Neural progenitor cell (in vitro differentiated cells): Measurements from ENCODE around the gene PLB1. TPM values are rescaled to one million over a fixed set of nuclear protein-coding genes. Genes with fewer than 3 reads are reported as not detected.

ENCODE experiments used
- DNase-seq: peaks from one replicate; pipeline ENCODE4 v3.0.0-alpha.2; 2016; ENCODE audit warnings: low spot score
- H2AFZ ChIP-seq: fragments of 200-600 bp; sonication (generic); replicated peaks from 2 replicates; pipeline ENCODE4 v1.6.1; 2016; ENCODE audit warnings: antibody characterized with exemption
- H3F3A ChIP-seq: fragments of 200-600 bp; sonication (generic); 2 replicates; pipeline ENCODE4 v1.6.1; 2016; ENCODE audit warnings: antibody characterized with exemption, low read depth
- H3K27ac ChIP-seq: fragments of 200-600 bp; sonication (generic); 2 replicates; pipeline ENCODE4 v1.5.1; 2016; ENCODE audit warnings: mild to moderate bottlenecking
- H3K27me3 ChIP-seq: fragments of 200-600 bp; sonication (generic); 2 replicates; pipeline ENCODE4 v1.6.1; 2016; ENCODE audit warnings: mild to moderate bottlenecking, moderate library complexity
- H3K36me3 ChIP-seq: fragments of 200-600 bp; sonication (generic); 2 replicates; pipeline ENCODE4 v1.5.1; 2016
- H3K4me1 ChIP-seq: fragments of 200-600 bp; sonication (generic); 2 replicates; pipeline ENCODE4 v1.6.1; 2016; ENCODE audit warnings: mixed run types
- H3K4me2 ChIP-seq: fragments of 200-600 bp; sonication (generic); 2 replicates; pipeline ENCODE4 v1.6.1; 2016
- H3K4me3 ChIP-seq: fragments of 200-600 bp; sonication (generic); 2 replicates; pipeline ENCODE4 v1.5.1; 2016
- H3K79me2 ChIP-seq: fragments of 200-600 bp; sonication (generic); 2 replicates; pipeline ENCODE4 v1.6.1; 2016; ENCODE audit warnings: low read depth
- H3K9ac ChIP-seq: fragments of 200-600 bp; sonication (generic); 2 replicates; pipeline ENCODE4 v1.6.1; 2016
- H3K9me3 ChIP-seq: fragments of 200-600 bp; sonication (generic); 2 replicates; pipeline ENCODE4 v1.5.1; 2016; ENCODE audit warnings: low read depth
- H4K20me1 ChIP-seq: fragments of 200-600 bp; sonication (generic); 2 replicates; pipeline ENCODE4 v1.6.1; 2016; ENCODE audit warnings: low read depth
- H3K27ac Mint-ChIP-seq: 3 replicates; pipeline ENCODE4 v1.8.0; 2021; ENCODE audit warnings: mixed read lengths
- H3K27me3 Mint-ChIP-seq: 2 replicates; pipeline ENCODE4 v1.8.0; 2022; ENCODE audit warnings: low read depth, mild to moderate bottlenecking, inconsistent platforms, moderate library complexity, mixed read lengths; ENCODE audit not compliant: insufficient read depth
- H3K36me3 Mint-ChIP-seq: 3 replicates; pipeline ENCODE4 v1.8.0; 2021; ENCODE audit warnings: mixed read lengths
- H3K4me1 Mint-ChIP-seq: 3 replicates; pipeline ENCODE4 v1.8.0; 2021; ENCODE audit warnings: mixed read lengths
- H3K4me3 Mint-ChIP-seq: 3 replicates; pipeline ENCODE4 v1.8.0; 2021; ENCODE audit warnings: mild to moderate bottlenecking, moderate library complexity, mixed read lengths
- H3K9me3 Mint-ChIP-seq: 3 replicates; pipeline ENCODE4 v1.8.0; 2020; ENCODE audit warnings: mixed read lengths
- CTCF ChIP-seq: fragments of 200-600 bp; sonication (generic); IDR thresholded peaks from 2 replicates; pipeline ENCODE4 v1.5.1; 2017; ENCODE audit warnings: antibody characterized with exemption, mild to moderate bottlenecking
- EZH2 ChIP-seq: fragments of 200-600 bp; sonication (generic); IDR thresholded peaks from 2 replicates; pipeline ENCODE4 v1.6.1; 2017; ENCODE audit warnings: antibody characterized with exemption, mild to moderate bottlenecking, moderate library complexity
- EZH2phosphoT487 ChIP-seq: fragments of 200-600 bp; sonication (generic); IDR thresholded peaks from 2 replicates; pipeline ENCODE4 v1.6.1; 2017; ENCODE audit warnings: antibody characterized with exemption
- total RNA-seq: library from RNA; depleted of rRNA; stranded (reverse); fragments of >200 nt; gene quantifications from 2 replicates; pipeline ENCODE4 v1.2.3, GENCODE V29; 2015; ENCODE audit warnings: low replicate concordance

PLB1 gene
- total RNA-seq, 1 donor from 2014 or later = not detected

GRCh38 chr2:28600181-28600580 is 104.3 kb downstream of the PLB1 start:
- H3K4me1 Mint-ChIP-seq = peaks cover 4% of the 10 kb centered on the region
- Histone ChIP-seq H3K4me3 (no peak overlapping the region), H3K9ac (no peak overlapping the region), H3K27me3 (no peaks in the 10 kb centered on the region), H3K27ac (no peak overlapping the region), H3K36me3 (no peaks in the 10 kb centered on the region), H3K4me1 (no peaks in the 10 kb centered on the region), H3K9me3 (no peaks in the 10 kb centered on the region), H4K20me1 (no peaks in the 10 kb centered on the region), H3K4me2 (no peak overlapping the region), H2AFZ (no peak overlapping the region), H3K79me2 (no peaks in the 10 kb centered on the region), H3F3A (no peaks in the 10 kb centered on the region)
- DNase-seq = no peak
- peaks cover 13% of the 10 kb centered on the region for H3K27me3 Mint-ChIP-seq
- H3K27ac Mint-ChIP-seq = no peak overlapping the region
- no peak overlapping the region for H3K4me3 Mint-ChIP-seq
- TF ChIP-seq EZH2 (no peak), CTCF (no peak), EZH2phosphoT487 (no peak)
- H3K9me3 Mint-ChIP-seq = no peaks in the 10 kb centered on the region
- no peaks in the 10 kb centered on the region for H3K36me3 Mint-ChIP-seq

GRCh38 chr2:28601616-28602015 is 105.8 kb downstream of the PLB1 start:
- Mint-ChIP-seq H3K9me3 (no peaks in the 10 kb centered on the region), H3K4me1 (peaks cover 3% of the 10 kb centered on the region), H3K4me3 (no peak overlapping the region), H3K27me3 (peaks cover 21% of the 10 kb centered on the region), H3K27ac (no peak overlapping the region), H3K36me3 (no peaks in the 10 kb centered on the region)
- no peaks in the 10 kb centered on the region for H3K27me3 ChIP-seq
- no peak for DNase-seq
- no peak overlapping the region for H3K9ac ChIP-seq
- no peaks in the 10 kb centered on the region for H3K36me3 ChIP-seq
- H2AFZ ChIP-seq = no peak overlapping the region
- H3K4me1 ChIP-seq = peaks cover 3% of the 10 kb centered on the region
- no peaks in the 10 kb centered on the region for H3K79me2 ChIP-seq
- TF ChIP-seq CTCF = no peak
- no peak for TF ChIP-seq EZH2phosphoT487
- no peak for TF ChIP-seq EZH2
- no peaks in the 10 kb centered on the region for H3K9me3 ChIP-seq
- H3F3A ChIP-seq = no peaks in the 10 kb centered on the region
- H4K20me1 ChIP-seq = no peaks in the 10 kb centered on the region
- H3K27ac ChIP-seq = no peak overlapping the region
- no peak overlapping the region for H3K4me3 ChIP-seq
- H3K4me2 ChIP-seq = no peak overlapping the region

- Mint-ChIP-seq H3K27me3 (peaks cover 20% of the 10 kb centered on the region), H3K36me3 (no peaks in the 10 kb centered on the region), H3K4me3 (no peak overlapping the region), H3K4me1 (peaks cover 7% of the 10 kb centered on the region), H3K9me3 (no peaks in the 10 kb centered on the region), H3K27ac (no peak overlapping the region)
- Histone ChIP-seq H3K27ac (no peak overlapping the region), H3F3A (no peaks in the 10 kb centered on the region), H3K9me3 (no peaks in the 10 kb centered on the region), H3K4me2 (no peak overlapping the region), H2AFZ (no peak overlapping the region), H3K9ac (no peak overlapping the region), H3K4me1 (peaks cover 4% of the 10 kb centered on the region), H4K20me1 (no peaks in the 10 kb centered on the region), H3K27me3 (no peaks in the 10 kb centered on the region), H3K36me3 (no peaks in the 10 kb centered on the region), H3K4me3 (no peak overlapping the region), H3K79me2 (no peaks in the 10 kb centered on the region)
- TF ChIP-seq EZH2 (no peak), EZH2phosphoT487 (no peak), CTCF (no peak)
- DNase-seq = no peak
Measured at GRCh38 chr2:28602136-28602660, 106.3 kb downstream of the PLB1 start.
